Colonic mucosa (tissue), 4 donors: ENCODE results near the gene ROR1. TPM values are rescaled to one million over a fixed set of nuclear protein-coding genes. Genes with fewer than 3 reads are reported as not detected.
A peak's percentile ranks its signal among the peaks of the same experiment; 100 is the strongest.

Source experiments
- DNase-seq: peaks from one replicate; pipeline ENCODE4 v3.0.0-alpha.2; 2020
- H3K27ac ChIP-seq: fragments of 200-600 bp; one replicate; pipeline ENCODE4 v1.8.0; 2021
- H3K27me3 ChIP-seq: fragments of 200-600 bp; one replicate; pipeline ENCODE4 v1.8.0; 2021
- H3K36me3 ChIP-seq: fragments of 200-600 bp; one replicate; pipeline ENCODE4 v1.8.0; 2021
- H3K4me1 ChIP-seq: fragments of 200-600 bp; one replicate; pipeline ENCODE4 v1.8.0; 2021; ENCODE audit warnings: mild to moderate bottlenecking
- H3K4me3 ChIP-seq: fragments of 200-600 bp; one replicate; pipeline ENCODE4 v1.8.0; 2021
- H3K9ac ChIP-seq, 2 donors: one replicate each; pipeline ENCODE4 v1.7.0; 2013; ENCODE audit warnings: control low read depth in 2 of 2, low read depth in 2 of 2, low read length in 2 of 2
- H3K9me3 ChIP-seq: fragments of 200-600 bp; one replicate; pipeline ENCODE4 v1.8.0; 2021
- intact Hi-C: fragments of 100-400 bp; cut with DNase I; formaldehyde crosslinking; loops from one replicate; pipeline ENCODE4 v1.14.1; 2022
- total RNA-seq, 2 donors: library from RNA; stranded (reverse); fragmentation: NEBNext Ultra II Directional in 1 of 2; extraction: Animal tissue kit (Norgen Biotek cat#: 25700) in 1 of 2; gene quantifications; one replicate each; pipeline ENCODE4 v1.2.1, GENCODE V29; 2021
- TF ChIP-seq, protein P1 (sequence below): fragments of 200-600 bp; IDR thresholded peaks from one replicate; pipeline ENCODE4 v1.8.0; 2022; ENCODE audit warnings: antibody characterized with exemption, mild to moderate bottlenecking
- donor health status: healthy.
- donor health status: DM: no; HTN: no; CAD: no.
- donor health status: DM: no; HTN: no; CAD: no.

Gene ROR1
- total RNA-seq, 2 donors from 2014 or later = 5.1 to 6.8 TPM

DNA sequence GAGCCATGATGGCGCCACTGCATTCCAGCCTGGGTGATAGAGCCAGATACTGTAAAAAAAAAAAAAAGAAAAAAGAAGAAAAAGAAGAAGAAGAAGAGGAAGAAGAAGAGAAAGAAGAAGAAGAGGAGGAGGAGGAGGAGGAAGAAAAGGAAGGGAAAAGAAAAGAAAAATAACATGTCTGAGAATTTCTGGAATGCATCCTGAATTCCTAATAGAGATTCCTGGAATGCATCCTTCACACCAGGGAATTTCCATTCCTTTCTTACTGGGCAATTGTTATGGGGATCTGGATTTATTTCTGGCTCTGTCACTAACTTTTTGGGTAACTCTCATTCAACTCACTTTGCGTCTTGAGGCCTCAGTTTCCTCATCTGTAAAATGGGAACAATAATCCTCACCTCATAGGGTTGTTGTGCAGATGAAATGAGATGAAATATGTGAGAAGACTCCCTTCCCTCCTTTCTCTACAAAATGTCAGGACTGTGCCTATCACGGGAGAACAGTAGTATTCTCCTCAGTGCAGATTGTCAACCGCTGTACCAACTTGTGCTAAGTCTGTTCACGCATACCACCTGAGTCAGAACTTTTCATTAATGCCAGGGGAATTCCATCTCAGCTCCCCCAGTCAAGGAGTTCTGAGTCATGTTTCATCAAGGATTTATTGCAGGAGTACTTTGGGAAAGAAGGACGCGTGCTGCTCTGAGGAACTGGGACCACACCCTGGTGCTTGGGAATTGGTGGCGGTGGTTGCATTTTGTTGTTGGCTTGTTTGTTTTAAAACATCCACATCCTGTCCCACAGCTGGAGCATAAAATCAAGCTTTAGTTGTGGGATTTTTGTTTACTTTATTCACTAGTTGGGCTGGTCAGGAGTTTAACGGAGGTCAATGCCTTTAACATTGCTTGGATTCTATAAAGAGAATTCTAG lies 42.4 kb upstream of the ROR1 start:
- no peaks in the 10 kb centered on the region for H3K27me3 ChIP-seq
- peak; percentile 62 for DNase-seq
- TF ChIP-seq, protein P1, sequence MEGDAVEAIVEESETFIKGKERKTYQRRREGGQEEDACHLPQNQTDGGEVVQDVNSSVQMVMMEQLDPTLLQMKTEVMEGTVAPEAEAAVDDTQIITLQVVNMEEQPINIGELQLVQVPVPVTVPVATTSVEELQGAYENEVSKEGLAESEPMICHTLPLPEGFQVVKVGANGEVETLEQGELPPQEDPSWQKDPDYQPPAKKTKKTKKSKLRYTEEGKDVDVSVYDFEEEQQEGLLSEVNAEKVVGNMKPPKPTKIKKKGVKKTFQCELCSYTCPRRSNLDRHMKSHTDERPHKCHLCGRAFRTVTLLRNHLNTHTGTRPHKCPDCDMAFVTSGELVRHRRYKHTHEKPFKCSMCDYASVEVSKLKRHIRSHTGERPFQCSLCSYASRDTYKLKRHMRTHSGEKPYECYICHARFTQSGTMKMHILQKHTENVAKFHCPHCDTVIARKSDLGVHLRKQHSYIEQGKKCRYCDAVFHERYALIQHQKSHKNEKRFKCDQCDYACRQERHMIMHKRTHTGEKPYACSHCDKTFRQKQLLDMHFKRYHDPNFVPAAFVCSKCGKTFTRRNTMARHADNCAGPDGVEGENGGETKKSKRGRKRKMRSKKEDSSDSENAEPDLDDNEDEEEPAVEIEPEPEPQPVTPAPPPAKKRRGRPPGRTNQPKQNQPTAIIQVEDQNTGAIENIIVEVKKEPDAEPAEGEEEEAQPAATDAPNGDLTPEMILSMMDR = no peak
- H3K36me3 ChIP-seq = no peaks in the 10 kb centered on the region
- no peaks in the 10 kb centered on the region for H3K9me3 ChIP-seq
- intact Hi-C loops = no loop called here
- H3K9ac ChIP-seq = no peak overlapping the region
- H3K4me3 ChIP-seq = no peak overlapping the region
- H3K4me1 ChIP-seq = no peaks in the 10 kb centered on the region
- H3K27ac ChIP-seq = no peak overlapping the region

DNA sequence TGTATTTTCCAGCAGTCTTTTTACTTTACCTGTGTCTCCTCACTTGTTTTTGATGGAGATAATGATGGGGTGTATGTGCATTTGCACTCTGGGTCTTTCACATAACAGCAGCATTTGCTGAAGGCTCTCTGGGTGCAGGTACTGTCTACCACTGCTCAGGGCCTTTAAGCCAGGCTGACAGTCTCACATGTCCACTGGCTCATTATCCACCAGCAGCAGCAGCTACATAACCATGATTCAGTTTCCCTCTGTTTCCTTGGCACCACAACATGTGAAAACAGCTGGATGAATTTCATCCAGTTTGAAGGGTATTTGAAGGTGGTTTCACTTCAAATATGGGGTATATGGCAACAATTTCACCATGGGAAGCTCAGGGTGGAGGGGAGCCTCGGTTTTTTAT lies 41.2 kb upstream of the ROR1 start:
- Histone ChIP-seq H3K4me3 (no peak overlapping the region), H3K27ac (no peak overlapping the region), H3K27me3 (no peaks in the 10 kb centered on the region), H3K4me1 (no peaks in the 10 kb centered on the region), H3K9ac (no peak overlapping the region), H3K9me3 (no peaks in the 10 kb centered on the region), H3K36me3 (no peaks in the 10 kb centered on the region)
- intact Hi-C loops = no loop called here
- TF ChIP-seq, protein P1 = no peak
- no peak for DNase-seq

DNA sequence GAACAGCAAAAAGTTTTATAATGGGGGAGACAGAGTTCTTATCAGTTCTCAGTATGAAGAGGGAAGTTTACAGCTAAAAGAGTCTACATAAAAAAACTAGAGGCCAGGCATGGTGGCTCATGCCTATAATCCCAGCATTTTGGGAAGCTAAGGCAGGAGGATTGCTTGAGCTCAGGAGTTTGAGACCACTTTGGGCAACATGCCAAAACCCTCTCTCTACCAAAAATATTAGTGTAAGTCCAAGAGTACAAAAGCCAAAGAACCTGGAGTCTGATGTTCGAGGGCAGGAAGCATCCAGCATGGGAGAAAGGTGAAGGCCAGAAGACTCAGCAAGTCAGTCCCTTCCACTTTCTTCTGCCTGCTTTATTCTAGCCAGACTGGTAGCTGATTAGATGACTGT lies 35.0 kb upstream of the ROR1 start:
- Histone ChIP-seq H3K4me3 (no peak overlapping the region), H3K9ac (no peak overlapping the region), H3K9me3 (no peaks in the 10 kb centered on the region), H3K4me1 (no peaks in the 10 kb centered on the region), H3K27ac (no peak overlapping the region), H3K27me3 (no peaks in the 10 kb centered on the region), H3K36me3 (no peaks in the 10 kb centered on the region)
- no peak for DNase-seq
- intact Hi-C loops = no loop called here
- TF ChIP-seq, protein P1 = no peak

DNA sequence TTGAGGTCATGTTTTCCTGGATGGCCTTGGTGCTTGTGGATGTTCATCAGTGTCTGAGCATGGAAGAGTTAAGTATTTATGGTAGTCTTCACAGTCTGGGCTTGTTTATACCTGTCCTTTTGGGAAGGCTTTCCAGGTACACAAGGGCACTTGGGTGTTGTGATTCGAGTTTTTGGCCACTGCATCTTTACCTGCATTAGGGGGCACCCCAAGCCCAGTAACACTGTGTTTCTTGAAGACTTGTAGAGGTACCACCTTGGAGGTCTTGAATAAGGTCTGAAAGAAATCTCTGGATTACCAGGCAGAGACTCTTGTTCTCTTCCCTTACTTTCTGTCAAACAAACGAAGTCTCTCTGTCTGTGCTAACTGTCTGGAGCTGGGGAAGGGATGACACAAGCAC lies 34.4 kb upstream of the ROR1 start:
- H3K9ac ChIP-seq = no peak overlapping the region
- no peak for DNase-seq
- H3K4me3 ChIP-seq = no peak overlapping the region
- no peaks in the 10 kb centered on the region for H3K9me3 ChIP-seq
- H3K4me1 ChIP-seq = no peaks in the 10 kb centered on the region
- TF ChIP-seq, protein P1 = no peak
- no peaks in the 10 kb centered on the region for H3K36me3 ChIP-seq
- intact Hi-C loops = no loop called here
- H3K27ac ChIP-seq = no peak overlapping the region
- H3K27me3 ChIP-seq = no peaks in the 10 kb centered on the region

DNA sequence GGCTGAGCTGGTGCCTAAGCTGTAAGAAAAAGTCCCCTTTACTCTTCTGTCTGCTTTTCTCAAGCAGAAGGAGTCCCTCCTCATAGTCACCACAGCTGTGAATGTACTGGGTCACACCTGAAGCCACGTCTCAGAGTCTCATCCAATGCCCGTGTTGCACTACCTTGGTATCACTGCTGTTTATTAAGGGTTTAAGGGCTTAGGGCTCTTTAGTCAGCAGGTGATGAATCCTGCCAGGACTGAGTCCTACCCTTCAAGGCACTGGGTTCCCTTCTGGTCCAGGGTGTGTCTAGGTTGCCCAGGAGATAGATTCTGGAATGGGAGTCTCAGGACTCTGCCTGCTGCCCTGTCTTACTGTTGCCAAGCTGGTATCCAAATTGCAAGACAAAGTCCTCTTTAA lies 33.4 kb upstream of the ROR1 start:
- H3K4me3 ChIP-seq = no peak overlapping the region
- H3K4me1 ChIP-seq = no peaks in the 10 kb centered on the region
- H3K9me3 ChIP-seq = no peaks in the 10 kb centered on the region
- no peak overlapping the region for H3K9ac ChIP-seq
- no peak overlapping the region for H3K27ac ChIP-seq
- TF ChIP-seq, protein P1 = no peak
- intact Hi-C loops = no loop called here
- DNase-seq = no peak
- no peaks in the 10 kb centered on the region for H3K36me3 ChIP-seq
- H3K27me3 ChIP-seq = no peaks in the 10 kb centered on the region
